Activated naive CD4-positive, alpha-beta T cell treated with anti-CD3 and anti-CD28 coated beads, Interleukin-2, amount 10 ng/mL, durations not matched to agents 5 hours and 36 hours (primary cell): ENCODE data around the gene RARRES2. TPM values are rescaled to one million over a fixed set of nuclear protein-coding genes. Genes with fewer than 3 reads are reported as not detected.

Source experiments
- total RNA-seq, 2 experiments: library from RNA; stranded (reverse); gene quantifications; one replicate each; pipeline ENCODE4 v1.2.3, GENCODE V29; 2021

RARRES2 gene
- total RNA-seq = not detected

GRCh38 chr7:150341263-150342120, at the start of gene RARRES2:
RARRES2 (minus strand) TSS chr7:150341629; CDS start chr7:150340609, 1,020 bp downstream.

GRCh38 chr7:150378853-150379440, 37.5 kb upstream of the RARRES2 start, which contains the start of gene ZNF775:
ZNF775 (plus strand) TSS chr7:150379330; CDS start chr7:150388471, 9,141 bp downstream.

GRCh38 chr7:150368096-150368883, 26.9 kb upstream of the RARRES2 start, which contains the start of gene REPIN1:
REPIN1 (plus strand) TSS chr7:150368822; CDS start chr7:150369712, 890 bp downstream.

GRCh38 chr7:150322833-150323681, 18.4 kb downstream of the RARRES2 start, which contains the start of the genes ACTR3C and LRRC61:
ACTR3C (minus strand) TSS chr7:150323545; CDS start chr7:150295296, 28,249 bp downstream.
LRRC61 (plus strand) TSS chr7:150323355; CDS start chr7:150336862, 13,507 bp downstream.

Other genes with a start within 250 kb of the RARRES2 start
- 10 to 100 TPM; 15.3 to 18.0 TPM for gene LRRC61, start 18.3 kb downstream of the RARRES2 start, total RNA-seq
- 1 to 10 TPM; 7.7 to 9.1 TPM for gene ACTR3C, start 18.1 kb downstream of the RARRES2 start, total RNA-seq
- gene REPIN1, start 27.2 kb upstream of the RARRES2 start, total RNA-seq = 10 to 100 TPM; 56.6 to 56.7 TPM
- 1 to 10 TPM; 5.8 to 7.0 TPM for gene ZNF775, start 37.7 kb upstream of the RARRES2 start, total RNA-seq
- 10 to 100 TPM; 40.6 to 41.1 TPM for gene GIMAP8, start 109.0 kb upstream of the RARRES2 start, total RNA-seq
- gene GIMAP7, start 173.2 kb upstream of the RARRES2 start, total RNA-seq = 100 to 1,000 TPM; 251 to 252 TPM
- 100 to 1,000 TPM; 354 to 368 TPM for gene GIMAP4, start 225.8 kb upstream of the RARRES2 start, total RNA-seq